ENCODE data around the gene KCNT1.

DNA sequence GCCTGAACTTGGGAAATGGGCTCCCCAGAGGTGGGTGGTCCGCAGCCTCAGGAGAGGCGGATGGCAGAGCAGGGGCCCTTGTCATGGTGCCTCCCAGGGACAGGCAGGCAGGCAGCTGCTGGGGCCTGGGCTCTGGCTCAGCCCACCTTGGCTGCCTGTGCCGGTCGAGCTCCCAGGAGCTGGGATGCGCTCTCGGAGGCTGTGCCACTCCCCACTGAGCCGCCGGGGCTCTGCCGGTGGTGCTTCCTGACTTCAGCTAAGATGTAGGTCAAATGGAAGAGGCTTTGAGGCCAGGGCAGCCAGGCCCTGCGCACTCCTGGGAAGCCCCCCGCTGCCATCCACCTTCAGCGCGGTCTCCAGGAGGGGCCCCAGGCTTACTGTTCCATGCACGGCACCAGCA, 41.0 kb downstream of the KCNT1 start:
- TF ChIP-seq EZH2 (IDR thresholded peaks at IDR 0.05; ENCODE audit: low read length) (no peak), CTCF (optimal IDR thresholded peaks at IDR 0.05 in 1 of 3, IDR thresholded peaks at IDR 0.05 in 1 of 3, conservative IDR thresholded peaks at IDR 0.05 in 1 of 3; ENCODE audit: extremely low read depth in 1 of 3, insufficient read depth in 2 of 3, low read length in 3 of 3) (no peak)

Data from keratinocyte (primary cell).